GM18508 (cell line): ENCODE results near the gene WDR13.
A peak's percentile ranks its signal among the peaks of the same experiment; 100 is the strongest.
"Not testable (repeated sequence)": the region's sequence is repeated elsewhere in the genome, so short reads cannot be mapped to it uniquely, and the experiment has no call there.

Experiments
- ATAC-seq: cut with Tn5 transposase; IDR thresholded peaks from one replicate; pipeline ENCODE4 v1.9.1; 2021; ENCODE audit warnings: moderate number of reproducible peaks; ENCODE audit not compliant: insufficient read depth, unreplicated experiment

WDR13 gene

DNA sequence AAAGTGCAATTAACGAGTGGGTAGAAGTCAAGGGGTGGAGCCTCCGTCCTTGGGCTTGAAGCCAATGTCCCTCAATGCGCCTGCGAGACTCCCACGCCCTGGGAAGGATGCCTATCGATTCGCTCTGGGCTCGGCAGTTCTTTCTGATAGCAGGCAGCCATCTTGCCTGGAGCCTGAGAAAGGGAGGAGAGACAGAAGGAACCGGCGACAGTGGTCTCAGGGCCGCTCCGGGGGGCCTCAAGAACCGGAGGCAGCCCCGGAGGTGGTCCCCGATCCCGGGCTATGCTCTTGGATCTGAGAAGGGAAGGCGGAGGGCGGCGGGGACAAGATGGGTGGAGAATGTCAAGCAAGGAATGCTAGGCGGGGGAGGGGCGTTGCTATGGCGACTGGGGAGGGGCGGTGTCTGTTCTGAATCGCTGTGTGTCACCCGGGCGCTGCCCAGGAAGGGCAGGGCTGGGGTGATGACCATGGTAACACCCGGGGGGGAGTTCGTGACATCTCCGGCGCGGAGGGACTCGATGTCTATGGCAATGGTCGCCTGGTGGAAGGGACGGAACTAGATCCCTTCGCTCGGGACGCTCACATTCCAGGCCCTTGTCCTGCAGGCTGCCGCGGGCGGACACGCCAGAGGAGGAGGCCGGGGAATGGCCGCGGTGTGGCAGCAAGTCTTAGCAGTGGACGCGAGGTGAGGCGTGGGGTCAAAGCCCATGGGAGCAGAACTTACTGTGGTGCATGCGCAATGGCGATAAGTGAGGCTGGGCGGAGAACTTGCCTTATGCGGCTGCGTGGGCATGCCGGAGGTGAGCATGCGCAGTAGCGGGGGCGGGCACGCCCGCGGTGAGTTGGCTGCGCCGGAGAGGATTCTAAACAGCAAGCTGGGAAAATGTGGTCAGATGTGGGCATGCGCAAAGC, at the start of gene WDR13:
Gene WDR13, plus strand, starts transcription at position 140 of the 912 bp plus-strand sequence. Its CDS starts 505 bp downstream, at position 645.
- no peak for ATAC-seq

DNA sequence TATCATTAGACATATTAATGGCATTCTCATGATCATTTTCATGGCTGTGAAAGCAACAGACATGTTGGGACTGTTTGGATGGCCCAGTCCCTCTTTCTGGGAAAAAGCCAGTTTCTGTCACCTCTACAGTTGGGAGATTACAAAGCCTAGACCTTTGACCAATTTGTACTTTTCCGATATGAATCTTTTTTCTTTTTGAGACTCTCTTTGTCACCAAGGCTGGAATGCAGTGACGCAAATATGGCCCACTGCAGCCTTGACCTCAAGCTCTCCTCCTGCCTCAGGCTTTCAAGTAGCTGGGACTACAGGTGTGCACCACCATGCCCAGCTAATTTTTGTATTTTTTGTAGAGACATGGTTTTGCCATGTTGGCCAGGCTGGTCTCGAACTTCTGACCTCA, 48.4 kb upstream of the WDR13 start:
- ATAC-seq, result no peak

DNA sequence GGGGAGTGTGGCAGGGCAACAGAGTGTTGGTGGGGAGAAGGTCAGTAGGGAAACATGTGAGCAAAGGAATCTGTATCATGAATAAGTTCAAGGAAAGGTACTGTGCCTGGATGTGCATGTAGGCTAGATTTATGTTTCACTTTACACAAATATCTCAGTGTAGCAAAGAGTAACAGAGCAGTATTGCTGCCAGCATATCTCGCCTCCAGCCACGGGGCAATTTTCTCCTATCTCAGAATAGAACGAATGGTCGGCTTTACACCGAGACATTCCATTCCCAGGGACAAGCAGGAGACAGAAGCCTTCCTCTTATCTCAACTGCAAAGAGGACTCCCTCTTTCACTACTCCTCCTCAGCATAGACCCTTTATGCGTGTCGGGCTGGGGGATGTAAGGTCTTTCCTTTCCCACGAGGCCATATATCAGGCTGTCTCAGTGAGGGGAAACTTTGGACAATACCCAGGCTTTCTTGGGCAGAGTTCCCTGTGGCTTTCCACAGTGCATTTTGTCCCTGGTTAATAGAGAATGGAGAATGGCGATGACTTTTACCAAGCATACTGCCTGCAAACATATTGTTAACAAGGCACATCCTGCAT, 41.5 kb upstream of the WDR13 start:
- ATAC-seq, result not testable (repeated sequence)

DNA sequence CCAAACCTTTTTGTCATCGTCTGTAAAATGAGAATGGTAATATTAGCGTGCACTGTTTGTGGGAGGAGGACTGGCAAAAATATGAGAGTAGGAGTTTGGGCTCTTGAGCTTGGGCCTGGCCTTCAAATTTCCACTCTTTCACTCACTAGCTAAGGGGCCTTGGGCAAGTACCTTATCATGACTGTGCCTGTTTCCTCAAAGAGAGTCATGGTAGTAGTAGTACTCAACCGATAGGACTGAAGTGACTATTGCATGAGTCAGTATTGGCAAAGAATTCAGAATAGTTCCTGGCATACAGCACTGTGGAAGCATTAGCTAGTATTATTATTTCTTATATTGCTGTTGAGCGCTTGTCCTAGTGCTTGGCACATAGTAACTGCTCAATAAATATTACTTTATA, 39.0 kb upstream of the WDR13 start:
- ATAC-seq, result no peak

DNA sequence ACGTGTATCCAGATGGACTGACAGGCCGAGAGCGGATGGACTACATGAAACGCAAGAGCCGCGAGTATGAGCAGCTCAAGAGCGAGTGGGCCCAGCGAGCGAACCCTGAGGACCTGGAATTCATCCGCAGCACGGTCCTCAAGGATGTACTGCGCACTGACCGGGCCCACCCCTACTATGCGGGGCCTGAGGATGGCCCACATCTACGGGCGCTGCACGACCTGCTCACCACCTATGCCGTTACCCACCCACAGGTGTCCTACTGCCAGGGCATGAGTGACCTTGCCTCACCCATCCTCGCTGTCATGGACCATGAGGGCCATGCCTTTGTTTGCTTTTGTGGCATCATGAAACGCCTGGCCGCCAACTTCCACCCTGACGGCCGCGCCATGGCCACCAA, 37.7 kb upstream of the WDR13 start:
- no peak for ATAC-seq

DNA sequence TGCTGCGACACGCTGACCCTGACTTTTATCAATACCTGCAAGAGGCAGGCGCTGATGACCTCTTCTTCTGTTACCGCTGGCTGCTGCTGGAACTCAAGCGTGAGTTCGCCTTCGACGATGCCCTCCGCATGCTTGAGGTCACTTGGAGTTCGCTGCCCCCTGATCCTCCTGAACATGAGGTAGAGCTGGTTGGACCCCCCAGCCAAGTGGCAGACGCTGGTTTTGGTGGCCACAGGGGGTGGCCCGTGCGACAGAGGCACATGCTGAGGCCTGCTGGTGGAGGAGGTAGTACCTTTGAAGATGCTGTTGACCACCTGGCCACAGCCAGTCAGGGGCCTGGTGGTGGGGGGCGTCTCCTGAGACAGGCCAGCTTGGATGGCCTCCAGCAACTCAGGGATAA, 37.2 kb upstream of the WDR13 start:
- ATAC-seq, result no peak

DNA sequence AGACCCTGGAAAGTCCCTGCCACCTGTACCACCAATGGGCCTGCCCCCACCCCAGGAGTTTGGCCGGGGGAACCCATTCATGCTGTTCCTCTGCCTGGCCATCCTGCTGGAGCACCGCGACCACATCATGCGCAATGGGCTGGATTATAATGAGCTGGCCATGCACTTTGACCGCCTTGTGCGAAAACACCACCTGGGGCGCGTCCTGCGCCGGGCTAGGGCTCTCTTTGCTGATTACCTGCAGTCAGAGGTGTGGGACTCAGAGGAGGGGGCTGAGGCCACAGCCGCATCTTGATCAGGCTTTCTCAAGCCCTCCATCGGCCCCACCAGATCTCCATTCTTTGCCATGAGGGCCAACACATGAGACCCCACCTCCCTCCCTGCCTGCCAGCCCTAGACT, 36.6 kb upstream of the WDR13 start:
- ATAC-seq, result no peak

DNA sequence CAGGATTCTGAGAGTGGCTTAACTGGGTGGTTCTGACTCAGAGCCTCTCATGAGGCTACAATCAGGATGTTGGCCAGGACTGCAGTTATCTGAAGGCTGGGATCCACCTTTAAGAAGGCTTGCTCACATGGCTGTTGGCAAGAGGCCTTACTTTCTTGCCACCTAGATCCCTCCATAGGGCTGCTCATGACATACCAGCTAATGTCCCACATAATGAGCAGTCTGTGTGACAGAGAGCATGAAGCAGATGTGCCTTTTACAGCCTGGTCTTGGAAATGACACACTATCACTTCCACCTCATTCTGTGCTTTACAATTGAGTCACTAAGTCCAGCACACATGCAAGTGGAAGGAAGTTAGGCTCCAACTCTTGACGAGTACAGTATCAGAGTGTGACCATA, 27.3 kb upstream of the WDR13 start:
- no peak for ATAC-seq

DNA sequence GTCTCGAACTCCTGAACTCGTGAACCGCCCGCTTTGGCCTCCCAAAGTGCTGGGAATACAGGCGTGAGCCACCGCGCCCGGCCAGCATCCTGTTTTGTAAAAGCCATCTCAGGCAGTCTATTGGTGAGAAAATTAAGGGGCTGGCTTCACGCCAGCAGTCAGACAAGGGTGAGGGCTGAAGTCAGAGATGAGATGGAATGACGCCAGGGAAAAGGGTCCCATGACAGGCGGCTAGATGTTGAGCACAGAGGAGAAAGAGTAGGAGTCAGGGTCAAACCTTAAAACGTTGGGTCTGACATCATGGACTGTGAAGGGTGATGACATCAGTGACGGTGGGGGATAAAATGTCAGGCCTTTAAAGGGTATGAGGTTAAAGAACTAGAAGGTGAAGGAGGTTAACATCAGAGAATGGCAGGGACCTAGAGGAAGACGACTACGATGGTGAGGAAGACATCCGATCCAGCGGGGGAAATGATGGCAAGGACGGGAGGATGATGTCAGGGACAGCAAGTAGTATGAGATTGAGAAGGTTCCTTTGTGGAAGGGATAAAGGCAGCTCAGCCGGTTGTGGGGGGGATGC, 23.5 kb upstream of the WDR13 start:
- ATAC-seq, result no peak

DNA sequence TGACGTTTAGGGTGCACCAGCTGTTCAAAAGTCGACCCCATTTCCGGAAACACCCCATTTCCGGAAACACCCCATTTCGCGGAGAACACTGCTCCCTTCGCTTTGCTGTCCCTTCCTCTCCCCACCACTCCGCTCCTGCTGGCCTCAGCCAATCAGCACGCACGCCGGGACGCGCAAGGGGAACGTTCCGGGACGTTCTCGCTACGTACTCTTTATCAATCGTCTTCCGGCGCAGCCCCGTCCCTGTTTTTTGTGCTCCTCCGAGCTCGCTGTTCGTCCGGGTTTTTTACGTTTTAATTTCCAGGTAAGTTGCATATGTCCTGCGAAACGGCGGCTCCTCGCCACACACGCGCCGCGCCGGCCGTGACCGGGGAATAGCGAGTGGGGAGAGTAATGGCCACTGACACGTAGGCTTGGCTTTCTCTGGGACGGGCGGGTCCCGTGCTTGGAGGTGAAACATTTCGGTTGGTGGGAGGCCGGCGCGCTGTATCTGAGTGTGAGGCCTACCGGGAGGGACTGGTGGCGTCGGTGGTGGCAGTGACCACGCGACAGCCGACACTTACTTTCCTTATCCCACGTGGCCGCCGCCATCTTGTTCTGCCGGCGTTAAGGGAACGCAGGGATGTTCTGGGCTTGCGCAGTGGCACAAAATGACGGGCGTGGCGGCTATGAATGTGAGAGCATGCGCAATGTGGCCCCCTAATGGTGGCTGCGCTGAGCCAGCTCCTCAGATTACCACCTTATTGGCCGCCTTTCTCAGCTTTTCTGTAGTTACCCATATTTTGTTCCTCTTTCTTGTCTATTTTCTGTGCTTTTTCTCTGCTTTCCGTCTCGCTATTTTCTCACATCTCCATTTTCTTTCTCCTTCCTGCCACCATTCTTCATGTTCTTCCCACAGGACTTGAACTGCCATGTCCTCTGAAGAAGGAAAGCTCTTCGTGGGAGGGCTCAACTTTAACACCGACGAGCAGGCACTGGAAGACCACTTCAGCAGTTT, 22.7 kb upstream of the WDR13 start, which contains the start of gene RBM3:
Gene RBM3, plus strand, starts transcription at position 215 of the 997 bp plus-strand sequence. Its CDS starts 697 bp downstream, at position 912.
- peak; percentile 56 for ATAC-seq

DNA sequence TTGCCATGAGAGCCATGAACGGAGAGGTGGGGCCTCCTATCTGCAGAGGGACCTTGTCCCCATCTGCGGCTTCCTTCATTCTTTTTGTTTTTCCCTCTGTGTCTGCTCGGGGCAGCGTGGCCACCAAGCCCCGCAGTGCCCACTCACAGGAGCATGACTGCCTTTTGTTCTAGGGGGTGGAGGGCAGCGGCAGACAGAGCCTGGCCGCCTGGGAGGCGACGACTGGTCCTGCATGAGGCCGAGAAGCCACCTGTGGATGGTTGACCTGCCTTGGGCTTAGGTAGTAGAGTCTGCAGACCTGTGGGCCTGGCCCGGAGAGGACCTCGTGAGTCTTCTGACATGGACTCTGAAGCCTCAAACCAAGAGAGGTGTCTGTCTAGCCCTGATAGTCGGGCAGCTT, 21.6 kb upstream of the WDR13 start:
- ATAC-seq, result no peak

DNA sequence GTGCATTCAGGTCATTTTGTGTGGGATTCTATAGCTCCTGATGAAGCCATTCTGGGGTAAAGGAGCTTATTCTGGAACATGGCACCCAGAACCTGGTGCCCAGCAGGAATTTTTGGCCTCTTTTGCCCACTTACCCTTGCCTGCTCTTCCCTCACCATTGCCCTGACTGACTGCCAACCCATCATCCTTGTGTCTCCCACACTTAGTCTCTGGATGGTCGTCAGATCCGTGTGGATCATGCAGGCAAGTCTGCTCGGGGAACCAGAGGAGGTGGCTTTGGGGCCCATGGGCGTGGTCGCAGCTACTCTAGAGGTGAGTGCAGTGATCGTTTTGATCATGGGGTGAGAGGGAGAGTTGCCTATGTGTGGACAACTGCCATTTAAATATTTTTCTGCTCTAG, 21.2 kb upstream of the WDR13 start:
- no peak for ATAC-seq

DNA sequence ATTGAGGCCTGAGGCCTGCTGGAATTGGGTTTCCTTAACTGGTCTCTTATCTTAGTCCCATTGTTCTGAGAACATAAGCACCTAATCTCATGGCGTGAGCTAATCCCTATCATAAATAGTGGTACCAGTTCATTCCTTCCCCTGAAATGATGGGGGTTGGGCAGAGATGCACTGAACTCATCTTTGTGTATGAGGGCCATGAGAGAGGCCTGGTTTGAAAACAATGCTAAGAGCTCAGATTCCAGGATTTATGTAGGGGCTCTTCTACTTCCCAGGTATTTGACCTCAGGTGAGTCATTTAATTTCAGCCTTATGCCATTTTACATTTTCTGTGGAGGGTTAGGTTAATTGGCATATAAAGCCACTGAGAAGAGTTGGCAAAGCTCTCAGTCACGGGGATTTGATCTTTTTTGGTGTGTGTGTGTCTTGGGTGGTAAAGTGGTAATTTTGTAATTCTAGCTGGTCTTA, 18.6 kb upstream of the WDR13 start:
- ATAC-seq, result no peak

DNA sequence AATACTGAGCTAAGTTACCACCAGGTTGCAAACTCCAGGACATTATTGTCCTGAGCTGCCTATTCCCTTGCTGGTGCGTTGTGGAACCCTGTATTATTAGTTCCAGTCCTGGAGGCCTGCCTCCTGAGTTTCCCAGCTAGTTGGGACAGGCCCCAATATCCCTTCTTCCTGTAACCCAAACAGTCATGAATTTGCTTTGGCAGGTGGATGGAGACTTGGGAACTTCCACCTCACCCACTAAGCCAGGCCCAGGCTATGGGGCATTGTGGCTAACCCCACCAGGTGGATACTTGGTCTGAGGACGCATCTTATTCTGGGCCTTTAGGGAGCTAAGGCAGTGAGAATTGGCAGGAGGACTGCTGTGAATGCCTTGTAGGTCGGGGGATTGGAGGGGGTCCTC, 18.0 kb upstream of the WDR13 start:
- no peak for ATAC-seq

DNA sequence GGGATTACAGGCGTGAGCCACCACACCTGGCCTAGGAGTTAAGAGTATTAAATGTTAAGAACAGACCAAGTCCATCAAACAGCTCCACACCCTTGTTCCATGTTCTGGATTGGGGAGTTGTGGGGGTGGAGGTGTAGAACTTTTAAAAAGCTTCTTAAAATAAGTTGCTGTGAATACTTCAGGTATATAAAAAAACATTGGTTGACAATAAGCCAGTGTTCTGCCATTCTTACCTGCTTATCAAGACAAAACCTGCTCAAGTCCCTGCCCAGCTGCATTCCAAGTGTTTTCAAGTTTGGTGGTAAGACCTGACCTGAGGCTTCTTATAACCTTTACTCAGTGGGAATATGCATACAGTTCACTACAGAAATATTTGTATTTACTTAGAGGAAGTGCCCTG, 16.6 kb upstream of the WDR13 start:
- ATAC-seq, result no peak

DNA sequence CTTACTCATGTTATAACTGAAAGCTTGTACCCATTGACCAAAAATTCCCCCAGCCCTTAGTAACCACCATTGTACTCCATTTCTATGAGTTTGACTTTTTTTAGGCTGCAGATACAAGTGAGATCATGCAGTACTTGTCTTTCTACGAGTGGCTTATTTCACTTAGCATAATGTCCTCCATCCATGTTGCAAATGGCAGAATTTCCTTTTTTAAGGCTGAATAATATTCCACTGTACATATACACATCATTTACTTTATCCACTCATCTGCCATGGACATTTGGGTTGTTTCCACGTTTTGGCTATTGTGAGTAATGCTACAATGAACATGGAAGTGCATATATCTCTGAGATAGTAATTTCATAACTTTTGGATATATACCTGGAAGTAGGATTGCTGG, 12.6 kb upstream of the WDR13 start:
- no peak for ATAC-seq

DNA sequence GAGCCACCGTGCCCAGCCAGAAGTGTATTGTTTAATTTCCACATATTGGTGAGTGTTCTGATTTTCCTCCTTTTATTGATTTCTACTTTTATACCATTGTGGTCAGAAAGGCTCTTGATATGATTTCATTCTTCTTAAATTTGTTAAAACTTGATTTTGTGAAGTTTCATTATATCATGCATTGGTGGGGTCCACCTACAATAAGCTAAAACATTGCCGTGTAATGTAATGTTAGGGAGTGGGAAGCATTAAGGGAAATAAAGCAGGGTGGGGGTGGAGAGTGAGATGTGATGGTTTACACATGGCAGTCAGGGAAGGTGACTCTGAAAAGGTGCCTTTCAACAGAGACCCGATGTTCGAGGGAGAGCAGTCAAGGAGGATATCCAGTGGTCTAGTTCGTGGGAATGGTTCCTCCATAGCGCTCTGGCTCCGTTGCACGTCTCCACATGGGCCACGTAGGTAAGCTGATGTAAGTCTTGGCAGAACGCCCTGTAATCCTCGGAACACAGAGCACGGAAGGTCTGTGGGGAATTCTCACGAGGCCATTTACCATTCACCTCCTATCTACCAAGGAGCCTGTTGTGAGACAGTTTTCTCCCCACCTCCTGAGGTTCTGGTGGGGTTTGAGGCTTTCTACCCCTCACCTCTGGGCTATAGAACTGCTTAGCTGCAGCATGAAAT, 7.7 kb upstream of the WDR13 start:
- no peak for ATAC-seq

DNA sequence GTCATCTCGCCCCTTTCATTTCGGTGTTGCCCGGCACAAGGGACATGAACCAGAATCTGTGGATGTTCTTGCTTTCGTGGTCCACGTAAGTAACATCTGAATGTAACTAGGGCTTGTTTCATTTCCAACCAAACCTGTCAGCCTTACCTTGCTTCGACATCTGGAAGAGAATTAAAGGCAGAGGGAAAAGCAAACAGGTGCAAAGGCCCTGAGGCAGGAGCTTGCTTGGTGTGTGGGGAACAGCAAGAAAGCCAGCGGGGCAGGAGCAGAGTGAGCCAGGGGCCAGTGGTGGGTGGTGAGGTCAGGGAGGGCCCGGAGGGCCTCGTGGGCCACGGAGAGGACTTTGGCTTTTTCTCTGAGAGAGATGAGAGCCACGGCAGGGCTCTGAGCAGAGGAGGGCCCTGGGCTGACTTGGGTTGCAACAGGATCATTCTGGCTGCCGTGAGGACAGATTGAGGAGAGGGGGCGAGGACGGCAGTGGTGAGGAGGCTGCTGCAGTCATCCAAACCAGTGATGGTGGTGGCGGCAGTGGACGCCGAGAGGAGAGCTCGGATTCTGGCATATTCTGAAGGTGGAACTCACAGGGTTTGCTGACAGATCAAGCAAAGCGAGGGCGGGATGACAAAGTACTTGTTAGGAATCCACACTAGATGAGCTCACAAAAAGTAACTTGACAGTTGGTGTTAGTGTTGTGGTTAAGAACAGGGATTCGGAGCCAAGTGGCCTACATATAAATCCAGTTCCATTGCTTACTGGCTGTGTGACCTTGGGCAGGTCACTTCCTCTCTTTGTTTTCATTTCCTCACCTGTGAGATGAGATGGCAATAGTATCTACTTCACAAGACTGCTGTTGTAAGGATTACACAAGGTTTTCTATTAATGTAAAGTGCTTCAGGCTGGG, 6.8 kb upstream of the WDR13 start:
- no peak for ATAC-seq
